K562 (cell line): ENCODE results near the gene MAD2L1BP. TPM values are rescaled to one million over a fixed set of nuclear protein-coding genes. Genes with fewer than 3 reads are reported as not detected.

Source experiments
- ATAC-seq: fragments of 200-7000 bp; cut with Tn5 transposase; 3 replicates; pipeline ENCODE4 v1.9.1; 2020; ENCODE audit warnings: moderate library complexity
- Bru-seq: library from RNA; stranded (reverse); fragments of 400-500 nt; gene quantifications from one replicate; lab custom pipeline; 2021; lab: Mats Ljungman, UMichigan
- BruChase-seq, 2 experiments: library from RNA; stranded (reverse); fragments of 400-500 nt; gene quantifications; one replicate each; lab custom pipeline; 2021; lab: Mats Ljungman, UMichigan
- BruUV-seq: library from RNA; stranded (reverse); fragments of 400-500 nt; replicated peaks from 2 replicates; lab custom pipeline; 2021; lab: Mats Ljungman, UMichigan
- CTCF ChIA-PET: fragments of 300-600 bp; formaldehyde crosslinking; extraction: SDS; loops from one replicate; lab custom pipeline; 2021; ENCODE audit warnings: low intra/inter-chr PET ratio; lab: Yijun Ruan, JAX
- POLR2A ChIA-PET: fragments of 300-600, 350-650 bp; sonication (Branson Sonifier 250); formaldehyde crosslinking; extraction: SDS; loops from one replicate; lab custom pipeline; 2021; ENCODE audit warnings: antibody characterized with exemption, inconsistent platforms; lab: Yijun Ruan, JAX
- DNase-seq, 4 experiments: peaks; one replicate each; pipeline versions ENCODE4 v3.0.0 to v3.0.0-alpha.2; 2011 to 2018; ENCODE audit warnings: low spot score in 3 of 4, mixed read lengths in 3 of 4; ENCODE audit errors: extremely low read depth in 1 of 4
- FAIRE-seq: peaks from 2 replicates; lab custom pipeline; 2011; peaks lifted over from hg19 to GRCh38; lab: Jason Lieb, UNC
- H2AFZ ChIP-seq: 2 replicates; pipeline ENCODE4 v1.6.0; 2011; ENCODE audit warnings: low read depth, low read length, control low read depth, inconsistent platforms
- H3K27ac ChIP-seq: fragments of 200-600 bp; 3 replicates; pipeline ENCODE4 v1.8.0; 2011; ENCODE audit warnings: low read depth, mild to moderate bottlenecking, control low read depth, inconsistent platforms, low read length, moderate library complexity, mixed read lengths; ENCODE audit errors: extremely low read depth
- H3K27me3 ChIP-seq, 2 experiments: fragments of 300-600 bp in 1 of 2; 2 replicates in 1 of 2; 3 replicates in 1 of 2; pipeline versions ENCODE4 v1.6.0 to v1.8.0; 2011; ENCODE audit warnings: inconsistent platforms in 2 of 2, low read length in 2 of 2, mild to moderate bottlenecking in 1 of 2, mixed read lengths in 1 of 2, moderate library complexity in 1 of 2; ENCODE audit not compliant: control insufficient read depth in 2 of 2, insufficient read depth in 2 of 2
- H3K36me3 ChIP-seq: fragments of 300-600 bp; 3 replicates; pipeline ENCODE4 v1.8.0; 2011; ENCODE audit warnings: mild to moderate bottlenecking, low read length, inconsistent platforms; ENCODE audit not compliant: control insufficient read depth, insufficient read depth
- H3K4me1 ChIP-seq, 2 experiments: fragments of 200-600 bp in 1 of 2; replicated peaks in 1 of 2; 2 replicates in 1 of 2; 3 replicates in 1 of 2; pipeline versions ENCODE4 v1.5.1 to v1.8.0; 2011; ENCODE audit warnings: inconsistent platforms in 2 of 2, low read length in 2 of 2, mild to moderate bottlenecking in 1 of 2, mixed read lengths in 1 of 2, moderate library complexity in 1 of 2; ENCODE audit not compliant: control insufficient read depth in 2 of 2, insufficient read depth in 2 of 2
- H3K4me2 ChIP-seq: 2 replicates; pipeline ENCODE4 v1.6.1; 2011; ENCODE audit warnings: low read length, control low read depth, inconsistent platforms, mixed read lengths; ENCODE audit not compliant: insufficient read depth
- H3K4me3 ChIP-seq: fragments of 200-600 bp; sonication (generic), shearing (Covaris generic); 2 replicates; pipeline ENCODE4 v1.5.1; 2016; ENCODE audit warnings: control low read depth, inconsistent platforms
- H3K79me2 ChIP-seq: fragments of 200-600 bp; 3 replicates; pipeline ENCODE4 v1.8.0; 2011; ENCODE audit warnings: low read length, inconsistent platforms; ENCODE audit not compliant: control insufficient read depth, insufficient read depth
- H3K9ac ChIP-seq, 2 experiments: 2 replicates each; pipeline versions ENCODE4 v1.6.0 to v1.6.1; 2011; ENCODE audit warnings: low read depth in 2 of 2, low read length in 2 of 2, control low read depth in 1 of 2, inconsistent platforms in 1 of 2, mild to moderate bottlenecking in 1 of 2, mixed read lengths in 1 of 2; ENCODE audit not compliant: insufficient read depth in 1 of 2
- H3K9me1 ChIP-seq: one replicate; pipeline ENCODE4 v1.6.0; 2011; ENCODE audit warnings: inconsistent platforms, mild to moderate bottlenecking, low read length, moderate library complexity; ENCODE audit not compliant: control insufficient read depth, insufficient read depth
- H3K9me3 ChIP-seq: replicated peaks from 2 replicates; pipeline ENCODE4 v1.5.1; 2011; ENCODE audit warnings: low read depth, low read length, inconsistent platforms; ENCODE audit not compliant: control insufficient read depth, insufficient read depth
- H4K20me1 ChIP-seq: replicated peaks from 2 replicates; pipeline ENCODE4 v1.6.1; 2011; ENCODE audit warnings: low read length, inconsistent platforms, mixed read lengths; ENCODE audit not compliant: control insufficient read depth, insufficient read depth
- DIDO1 ChIP-seq: fragments of 450-650 bp; IDR thresholded peaks from 2 replicates; pipeline ENCODE4 v1.6.1; 2016; ENCODE audit warnings: low read depth, missing biosample characterization, missing genetic modification characterization
- HDGF ChIP-seq: fragments of 450-650 bp; IDR thresholded peaks from 2 replicates; pipeline ENCODE4 v1.6.1; 2016
- HLTF ChIP-seq: fragments of 450-650 bp; IDR thresholded peaks from 2 replicates; pipeline ENCODE4 v1.6.1; 2016
- IFI16 ChIP-seq: fragments of 250-450 bp; sonication (Bioruptor Pico); IDR thresholded peaks from 2 replicates; pipeline ENCODE4 v2.1.2; 2022; ENCODE audit warnings: mild to moderate bottlenecking, inconsistent platforms
- NFE2 ChIP-seq: IDR thresholded peaks from 2 replicates; pipeline ENCODE4 v1.6.1; 2014; ENCODE audit warnings: antibody characterized with exemption, low read depth
- PURB ChIP-seq: sonication (generic); formaldehyde crosslinking; IDR thresholded peaks from 2 replicates; pipeline ENCODE4 v1.9.0; 2021; ENCODE audit warnings: low read depth, mild to moderate bottlenecking, missing genetic modification reagents
- RCOR1 ChIP-seq, 2 experiments: IDR thresholded peaks; 2 replicates each; pipeline ENCODE4 v1.6.1; 2012; ENCODE audit warnings: low read depth in 2 of 2, low read length in 2 of 2, borderline replicate concordance in 1 of 2, improper control_type of control experiment in 1 of 2
- SMAD4 ChIP-seq: fragments of 250-450 bp; sonication (Bioruptor Pico); conservative IDR thresholded peaks from 2 replicates; pipeline ENCODE4 v1.8.0; 2021; ENCODE audit warnings: inconsistent platforms, mild to moderate bottlenecking, moderate library complexity
- SREBF1 ChIP-seq: fragments of 150-350 bp; IDR thresholded peaks from 2 replicates; pipeline ENCODE4 v1.6.1; 2014; ENCODE audit warnings: antibody characterized with exemption, low read depth, low read length, borderline replicate concordance
- ZBTB8A ChIP-seq: fragments of 450-650 bp; IDR thresholded peaks from 2 replicates; pipeline ENCODE4 v1.6.1; 2018; ENCODE audit warnings: mild to moderate bottlenecking, moderate library complexity; ENCODE audit not compliant: partially characterized antibody
- ZKSCAN1 ChIP-seq: fragments of 150-350 bp; IDR thresholded peaks from 2 replicates; pipeline ENCODE4 v1.6.1; 2016; ENCODE audit warnings: low read depth, low read length
- ZNF212 ChIP-seq: fragments of 450-650 bp; formaldehyde crosslinking; IDR thresholded peaks from 2 replicates; pipeline ENCODE4 v1.4.0; 2020; ENCODE audit warnings: mild to moderate bottlenecking
- ZSCAN29 ChIP-seq: fragments of 450-650 bp; IDR thresholded peaks from 2 replicates; pipeline ENCODE4 v1.6.1; 2017
- WGBS: fragments of 100-300 bp; shearing (Covaris generic); methylation state at CpG from one replicate; pipeline ENCODE4 v1.1.6; 2016; ENCODE audit warnings: low coverage, mixed read lengths; ENCODE audit not compliant: insufficient coverage; ENCODE audit errors: missing lambda C conversion rate; 5-methylcytosine and 5-hydroxymethylcytosine counted together
- in situ Hi-C: fragments of 300-500 bp; cut with MboI; formaldehyde crosslinking; loops from 4 replicates; pipeline ENCODE4 v1.15.0; 2018; ENCODE audit warnings: inconsistent platforms, mixed read lengths
- intact Hi-C: fragments of 100-400 bp; cut with micrococcal nuclease; formaldehyde crosslinking; loops from 2 replicates; pipeline ENCODE4 v1.14.2; 2022
- long read RNA-seq, 3 experiments: library from polyadenylated mRNA in 2 of 3; library from RNA in 1 of 3; unstranded in 2 of 3; stranded (forward) in 1 of 3; transcript quantifications; one replicate each; pipeline ENCODE4 v2.0.0, GENCODE V29; 2019 to 2022
- polyA minus RNA-seq, 3 experiments: library from RNA; depleted of rRNA, polyadenylated mRNA; stranded (reverse); fragments of >200 nt; gene quantifications; 2 replicates each; pipeline ENCODE4 v1.2.3, GENCODE V29; 2011
- polyA plus RNA-seq, 8 experiments: library from polyadenylated mRNA; depleted of rRNA in 4 of 8; stranded (reverse) in 5 of 8; unstranded in 3 of 8; fragments of >200 nt; fragmentation: Nextera tagmentation in 2 of 8; fragmentation: Illumina TruSeq in 1 of 8; extraction: Ambion mirVana in 2 of 8; extraction: Trizol in 1 of 8; gene quantifications; 2 replicates each; pipeline versions ENCODE4 v1.2.1 to v1.2.3, GENCODE V29; 2011 to 2014; ENCODE audit warnings: inconsistent platforms in 1 of 8, missing spikeins in 1 of 8
- total RNA-seq, 7 experiments: library from RNA; depleted of rRNA in 6 of 7; stranded (reverse); fragments of >200 nt in 6 of 7; fragmentation: Illumina TruSeq in 2 of 7; extraction: Trizol in 2 of 7; gene quantifications; 2 replicates each; pipeline versions ENCODE4 v1.2.1 to v1.2.3, GENCODE V29; 2011 to 2021; ENCODE audit warnings: low replicate concordance in 1 of 7
- TF ChIP-seq, protein P1 (sequence below): fragments of 450-650 bp; formaldehyde crosslinking; IDR thresholded peaks from 2 replicates; pipeline ENCODE4 v1.4.0; 2020; ENCODE audit warnings: mild to moderate bottlenecking, mixed read lengths

Gene MAD2L1BP, protein sequence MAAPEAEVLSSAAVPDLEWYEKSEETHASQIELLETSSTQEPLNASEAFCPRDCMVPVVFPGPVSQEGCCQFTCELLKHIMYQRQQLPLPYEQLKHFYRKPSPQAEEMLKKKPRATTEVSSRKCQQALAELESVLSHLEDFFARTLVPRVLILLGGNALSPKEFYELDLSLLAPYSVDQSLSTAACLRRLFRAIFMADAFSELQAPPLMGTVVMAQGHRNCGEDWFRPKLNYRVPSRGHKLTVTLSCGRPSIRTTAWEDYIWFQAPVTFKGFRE
- total RNA-seq (2011; cell fraction: chromatin; rRNA removed; ENCODE audit: low replicate concordance): 89.9 and 155 TPM in 2 replicates
- 95.9 and 115 TPM in 2 replicates for total RNA-seq (2011; cell fraction: nucleolus; rRNA removed)
- total RNA-seq (2011; cell fraction: nucleoplasm; rRNA removed): 87.8 and 100 TPM in 2 replicates
- total RNA-seq (2014; rRNA removed) (69.7 and 78.1 TPM in 2 replicates), total RNA-seq (2014; rRNA removed; fragmentation: Illumina TruSeq; extraction: Trizol) (73.8 and 76.7 TPM in 2 replicates), total RNA-seq (2015; rRNA removed; fragmentation: Illumina TruSeq; extraction: Trizol) (73.2 and 75.1 TPM in 2 replicates), total RNA-seq (2021) (71.5 and 77.4 TPM in 2 replicates), polyA plus RNA-seq (2011; rRNA removed) (120 TPM in 2 replicates), polyA plus RNA-seq (2014; fragmentation: Illumina TruSeq; extraction: Trizol) (113 and 116 TPM in 2 replicates), polyA plus RNA-seq (2014; fragmentation: Nextera tagmentation; extraction: Ambion mirVana) (100 to 1,000 TPM; 241 to 321 TPM), polyA plus RNA-seq (2014; rRNA removed) (102 and 111 TPM in 2 replicates), polyA minus RNA-seq (2011; rRNA and poly(A)+ RNA removed) (73.9 and 74.5 TPM in 2 replicates), Bru-seq, nascent RNA (percentile 89 among the genes with signal in this experiment), BruChase-seq, experiment 1, labeled RNA remaining after a 2-hour chase (percentile 89 among the genes with signal in this experiment), BruChase-seq, experiment 2, labeled RNA remaining after a 6-hour chase (percentile 86 among the genes with signal in this experiment)
- polyA plus RNA-seq (2011; cell fraction: cytosol; rRNA removed): 173 and 183 TPM in 2 replicates
- 62.0 and 78.0 TPM in 2 replicates for polyA plus RNA-seq (2011; cell fraction: nucleus; rRNA removed)
- 49.6 and 65.4 TPM in 2 replicates for polyA plus RNA-seq (2012)
- 33.5 and 38.0 TPM in 2 replicates for polyA minus RNA-seq (2011; cell fraction: cytosol; rRNA and poly(A)+ RNA removed)
- 18.2 and 39.4 TPM in 2 replicates for polyA minus RNA-seq (2011; cell fraction: nucleus; rRNA and poly(A)+ RNA removed)
- long read RNA-seq, experiment 1, transcript MAD2L1BP-201 (3 exons, 1,301 nt): major isoform, 100 of 125 reads
- long read RNA-seq, experiment 1, partial matches to known transcripts: 2 of 125 reads
- long read RNA-seq, experiment 1, other reads (novel, unspliced or antisense): 21 of 125 reads
- long read RNA-seq, experiment 2, transcript MAD2L1BP-201 (3 exons, 1,301 nt): major isoform, 79 of 101 reads
- long read RNA-seq, experiment 2, partial matches to known transcripts: 6 of 101 reads
- long read RNA-seq, experiment 2, other reads (novel, unspliced or antisense): 15 of 101 reads
- long read RNA-seq, experiment 3, transcript MAD2L1BP-201 (3 exons, 1,301 nt): major isoform, 102 of 109 reads
- long read RNA-seq, experiment 3, partial matches to known transcripts: 3 of 109 reads
- long read RNA-seq, experiment 3, other reads (novel, unspliced or antisense): 4 of 109 reads

DNA sequence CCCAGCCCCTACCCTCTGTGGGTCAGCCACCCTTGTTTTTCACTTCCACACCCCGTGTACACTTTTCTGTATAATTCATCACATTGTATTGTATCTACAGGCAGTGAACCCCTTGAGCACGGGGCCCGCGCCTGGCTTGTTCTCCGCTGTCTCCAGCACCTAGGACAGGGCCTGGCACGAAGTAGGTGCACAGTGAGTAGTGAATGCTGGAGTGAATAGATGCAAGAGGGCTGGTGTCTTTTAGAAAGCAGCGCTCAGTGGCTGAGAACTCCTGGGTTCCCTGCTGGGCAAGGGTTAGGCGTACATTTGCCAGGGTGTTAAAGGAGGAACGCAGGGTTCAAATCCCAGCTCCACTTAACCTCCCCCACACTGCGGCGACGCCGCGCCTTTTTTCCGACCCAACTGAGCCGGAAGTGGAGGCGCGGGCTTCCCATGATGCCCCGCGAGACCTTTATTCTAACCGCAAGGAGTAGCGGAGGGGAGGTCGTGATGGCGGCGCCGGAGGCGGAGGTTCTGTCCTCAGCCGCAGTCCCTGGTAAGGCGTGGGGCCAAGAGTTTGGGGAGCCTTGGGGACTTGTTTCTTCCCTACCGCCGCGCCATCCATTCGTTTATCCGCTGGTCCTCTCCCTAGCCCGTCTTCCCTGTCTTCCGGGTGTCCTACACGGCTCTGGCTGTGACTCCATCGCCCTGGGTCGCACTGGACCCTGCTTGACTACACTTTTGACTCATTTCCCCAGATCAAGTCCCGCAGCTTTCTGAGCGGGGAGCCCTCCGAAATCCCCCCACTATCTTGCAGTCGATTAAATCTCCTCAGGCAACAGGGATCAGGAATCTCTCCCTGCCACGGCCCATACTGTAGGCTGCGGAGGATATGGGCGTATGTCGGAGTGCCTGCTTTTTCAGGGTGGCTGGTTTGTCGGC lies at the start of gene MAD2L1BP:
MAD2L1BP (plus strand) TSS at position 454 of the 921 bp plus-strand sequence; CDS start at position 490, 36 bp downstream.
- ATAC-seq (peak; percentile 80), FAIRE-seq (peak; percentile 85), DNase-seq (peak; percentile 87 to 96 (median 87))
- in situ Hi-C loops: no loop called here
- H3K9me1 ChIP-seq: no peaks in the 10 kb centered on the region
- H3K9me3 ChIP-seq: no peaks in the 10 kb centered on the region
- H4K20me1 ChIP-seq: peaks cover 13% of the 10 kb centered on the region
- TSS peak; percentile 70 for BruUV-seq
- WGBS: 3% methylated on average over 48 of the region's 48 CpGs
- ChIA-PET POLR2A (interaction anchor here (0.6 to 11.8 kb wide), 17 partner anchors 8 to 139 kb away, joined by 3 to 206 read pairs (median 4); partner anchors contain the start of gene RSPH9), CTCF (interaction anchor here (0.5 kb wide), 1 partner anchor 29 kb away, joined by 3 read pairs; no protein-coding TSS in a partner anchor)
- H2AFZ ChIP-seq: peak within 1 kb of the TSS; percentile 94
- H3K4me1 ChIP-seq: peaks cover 48 to 69% of the 10 kb centered on the region in 2 experiments
- peak within 1 kb of the TSS; percentile 93 for H3K27ac ChIP-seq
- peaks cover 41% of the 10 kb centered on the region for H3K36me3 ChIP-seq
- intact Hi-C loops: loop anchor here (10.0 kb wide), 1 partner anchor 589 kb away; the partner anchor contains the start of gene SLC29A1
- peak within 1 kb of the TSS; percentile 98 for H3K4me2 ChIP-seq
- peak within 1 kb of the TSS; percentile 75 for H3K4me3 ChIP-seq
- peaks cover 57% of the 10 kb centered on the region for H3K79me2 ChIP-seq
- H3K27me3 ChIP-seq: no peaks in the 10 kb centered on the region; a peak in 1 of 5 replicates
- peak within 1 kb of the TSS; percentile 92 to 99 for H3K9ac ChIP-seq
- TF ChIP-seq PURB (CRISPR knock-in tag): no peak
- no peak for TF ChIP-seq ZBTB8A
- TF ChIP-seq RCOR1 (IDR thresholded peaks at IDR 0.05; ENCODE audit: borderline replicate concordance in 1 of 2, low read depth in 2 of 2, low read length in 2 of 2): peak; percentile 90 to 98
- TF ChIP-seq SREBF1: no peak
- TF ChIP-seq NFE2: peak; percentile 27
- TF ChIP-seq ZKSCAN1: peak; percentile 85; the same call in 1 of the 2 replicates
- TF ChIP-seq HLTF: no peak; the same call in 1 of the 2 replicates
- TF ChIP-seq, protein P1, sequence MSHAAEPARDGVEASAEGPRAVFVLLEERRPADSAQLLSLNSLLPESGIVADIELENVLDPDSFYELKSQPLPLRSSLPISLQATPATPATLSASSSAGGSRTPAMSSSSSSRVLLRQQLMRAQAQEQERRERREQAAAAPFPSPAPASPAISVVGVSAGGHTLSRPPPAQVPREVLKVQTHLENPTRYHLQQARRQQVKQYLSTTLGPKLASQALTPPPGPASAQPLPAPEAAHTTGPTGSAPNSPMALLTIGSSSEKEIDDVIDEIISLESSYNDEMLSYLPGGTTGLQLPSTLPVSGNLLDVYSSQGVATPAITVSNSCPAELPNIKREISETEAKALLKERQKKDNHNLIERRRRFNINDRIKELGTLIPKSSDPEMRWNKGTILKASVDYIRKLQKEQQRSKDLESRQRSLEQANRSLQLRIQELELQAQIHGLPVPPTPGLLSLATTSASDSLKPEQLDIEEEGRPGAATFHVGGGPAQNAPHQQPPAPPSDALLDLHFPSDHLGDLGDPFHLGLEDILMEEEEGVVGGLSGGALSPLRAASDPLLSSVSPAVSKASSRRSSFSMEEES (CRISPR knock-in tag): no peak
- TF ChIP-seq ZNF212: no peak
- TF ChIP-seq SMAD4 (CRISPR knock-in tag): peak; percentile 95
- 0 out of 2 replicates have a peak, but pooled peaks have one; percentile 68 for TF ChIP-seq DIDO1 (tag)
- no peak for TF ChIP-seq IFI16
- no peak for TF ChIP-seq HDGF
- no peak; the same call in 1 of the 2 replicates for TF ChIP-seq ZSCAN29
